WI38 (cell line): Measurements from ENCODE around the gene FOXJ3.

Experiments
- H3K4me3 ChIP-seq: 2 replicates; pipeline ENCODE4 v1.5.1; 2011; ENCODE audit warnings: low read depth, mild to moderate bottlenecking, control low read depth, low read length
- CTCF ChIP-seq: IDR thresholded peaks from 2 replicates; pipeline ENCODE4 v1.5.1; 2012; ENCODE audit warnings: low read depth, mild to moderate bottlenecking, control low read depth, low read length

FOXJ3 gene

GRCh38 chr1:42175314-42176054 lies 159.6 kb downstream of the FOXJ3 start:
- no peak for TF ChIP-seq CTCF
- no peak overlapping the region for H3K4me3 ChIP-seq

- TF ChIP-seq CTCF = no peak
- H3K4me3 ChIP-seq = no peak overlapping the region
These were observed 160.9 kb downstream of the FOXJ3 start for GRCh38 chr1:42173961-42174735.

- TF ChIP-seq CTCF = peak; percentile 93
- no peak overlapping the region for H3K4me3 ChIP-seq
These were observed 161.7 kb downstream of the FOXJ3 start for GRCh38 chr1:42173155-42173933.

- H3K4me3 ChIP-seq = no peak overlapping the region
- TF ChIP-seq CTCF = no peak
These were observed 162.5 kb downstream of the FOXJ3 start for GRCh38 chr1:42172381-42173133.

- H3K4me3 ChIP-seq = no peak overlapping the region
- TF ChIP-seq CTCF = no peak
These were observed 163.3 kb downstream of the FOXJ3 start for GRCh38 chr1:42171679-42172266.

GRCh38 chr1:42170779-42171621 lies 164.0 kb downstream of the FOXJ3 start:
- no peak overlapping the region for H3K4me3 ChIP-seq
- no peak for TF ChIP-seq CTCF
